ENCODE measurements around the gene SLC22A23. TPM values are rescaled to one million over a fixed set of nuclear protein-coding genes. Genes with fewer than 3 reads are reported as not detected.

The SLC22A23 gene
- total RNA-seq, 2 donors from 2014 or later = 11.1 to 13.3 TPM

- Histone ChIP-seq H3K9me3 (ENCODE audit: control insufficient read depth, low read length) (no peaks in the 10 kb centered on the region), H3K27me3 (ENCODE audit: control insufficient read depth, insufficient read depth, low read length, poor library complexity, severe bottlenecking) (no peaks in the 10 kb centered on the region), H3K27ac (ENCODE audit: low read depth, low read length) (no peak overlapping the region), H3K9ac (ENCODE audit: extremely low read depth, low read length, poor library complexity, severe bottlenecking) (no peak overlapping the region), H3K4me1 (ENCODE audit: control insufficient read depth, insufficient read depth, low read length) (no peaks in the 10 kb centered on the region), H3K36me3 (ENCODE audit: control insufficient read depth, insufficient read depth, low read length) (no peaks in the 10 kb centered on the region), H3K4me3 (ENCODE audit: low read length) (no peak overlapping the region)
- WGBS, 2 experiments (ENCODE audit: insufficient coverage in 1 of 2, insufficient read length in 1 of 2) = 91 to 94% methylated on average over 10 to 16 of the region's 16 CpGs
- no peak overlapping the region for H3K4me3 Mint-ChIP-seq
- DNase-seq = no peak
- H3K36me3 Mint-ChIP-seq (ENCODE audit: low read depth) = peaks cover 11% of the 10 kb centered on the region
- no peak for TF ChIP-seq CTCF (conservative IDR thresholded peaks at IDR 0.05)
- H3K4me1 Mint-ChIP-seq = no peaks in the 10 kb centered on the region
- H3K9me3 Mint-ChIP-seq = peaks cover 10% of the 10 kb centered on the region
- H3K27ac Mint-ChIP-seq = no peak overlapping the region
- no peaks in the 10 kb centered on the region for H3K27me3 Mint-ChIP-seq (ENCODE audit: insufficient read depth)
Measured at GRCh38 chr6:3304500-3305215, 152.2 kb downstream of the SLC22A23 start.

GRCh38 chr6:3303795-3304411 lies 152.9 kb downstream of the SLC22A23 start:
- no peaks in the 10 kb centered on the region for H3K27me3 ChIP-seq (ENCODE audit: control insufficient read depth, insufficient read depth, low read length, poor library complexity, severe bottlenecking)
- H3K27me3 Mint-ChIP-seq (ENCODE audit: insufficient read depth) = no peaks in the 10 kb centered on the region
- no peaks in the 10 kb centered on the region for H3K4me1 ChIP-seq (ENCODE audit: control insufficient read depth, insufficient read depth, low read length)
- 89 to 100% methylated on average over 1 of the region's 3 CpGs for WGBS, 2 experiments (ENCODE audit: insufficient coverage in 1 of 2, insufficient read length in 1 of 2)
- H3K36me3 Mint-ChIP-seq (ENCODE audit: low read depth) = peaks cover 11% of the 10 kb centered on the region
- no peak overlapping the region for H3K27ac ChIP-seq (ENCODE audit: low read depth, low read length)
- no peak overlapping the region for H3K4me3 ChIP-seq (ENCODE audit: low read length)
- TF ChIP-seq CTCF (conservative IDR thresholded peaks at IDR 0.05) = no peak
- H3K9me3 ChIP-seq (ENCODE audit: control insufficient read depth, low read length) = no peaks in the 10 kb centered on the region
- H3K4me1 Mint-ChIP-seq = no peaks in the 10 kb centered on the region
- no peaks in the 10 kb centered on the region for H3K36me3 ChIP-seq (ENCODE audit: control insufficient read depth, insufficient read depth, low read length)
- H3K9ac ChIP-seq (ENCODE audit: extremely low read depth, low read length, poor library complexity, severe bottlenecking) = no peak overlapping the region
- no peak for DNase-seq
- no peak overlapping the region for H3K27ac Mint-ChIP-seq
- no peak overlapping the region for H3K4me3 Mint-ChIP-seq
- H3K9me3 Mint-ChIP-seq = peaks cover 10% of the 10 kb centered on the region

GRCh38 chr6:3301506-3301905 lies 155.3 kb downstream of the SLC22A23 start:
- no peaks in the 10 kb centered on the region for H3K9me3 ChIP-seq (ENCODE audit: control insufficient read depth, low read length)
- H3K27me3 ChIP-seq (ENCODE audit: control insufficient read depth, insufficient read depth, low read length, poor library complexity, severe bottlenecking) = no peaks in the 10 kb centered on the region
- H3K36me3 Mint-ChIP-seq (ENCODE audit: low read depth) = peaks cover 11% of the 10 kb centered on the region
- no peak overlapping the region for H3K27ac ChIP-seq (ENCODE audit: low read depth, low read length)
- TF ChIP-seq CTCF (conservative IDR thresholded peaks at IDR 0.05) = no peak
- 95% methylated on average over 8 of the region's 8 CpGs for WGBS, 2 experiments (ENCODE audit: insufficient coverage in 1 of 2, insufficient read length in 1 of 2)
- H3K27me3 Mint-ChIP-seq (ENCODE audit: insufficient read depth) = no peaks in the 10 kb centered on the region
- H3K4me1 ChIP-seq (ENCODE audit: control insufficient read depth, insufficient read depth, low read length) = no peaks in the 10 kb centered on the region
- H3K4me3 ChIP-seq (ENCODE audit: low read length) = no peak overlapping the region
- H3K27ac Mint-ChIP-seq = no peak overlapping the region
- no peaks in the 10 kb centered on the region for H3K4me1 Mint-ChIP-seq
- H3K9ac ChIP-seq (ENCODE audit: extremely low read depth, low read length, poor library complexity, severe bottlenecking) = no peak overlapping the region
- peaks cover 10% of the 10 kb centered on the region for H3K9me3 Mint-ChIP-seq
- H3K4me3 Mint-ChIP-seq = no peak overlapping the region
- DNase-seq = no peak
- H3K36me3 ChIP-seq (ENCODE audit: control insufficient read depth, insufficient read depth, low read length) = no peaks in the 10 kb centered on the region
